Measurements from ENCODE around the gene CDCA7. TPM values are rescaled to one million over a fixed set of nuclear protein-coding genes. Genes with fewer than 3 reads are reported as not detected.
"Not testable (repeated sequence)": the region's sequence is repeated elsewhere in the genome, so short reads cannot be mapped to it uniquely, and the experiment has no call there.

Gene CDCA7
- total and polyA plus RNA-seq, 12 donors: 0.33 to 1.8 (median 1.0) TPM

GRCh38 chr2:173373290-173373689 is 18.6 kb downstream of the CDCA7 start:
- H3K4me3 ChIP-seq: no peak overlapping the region
- DNase-seq (no peak), ATAC-seq (no peak)
- peaks cover 0 to 10% (median 0%) of the 10 kb centered on the region in 9 donors for H3K4me1 ChIP-seq
- WGBS, 2 donors: 89 to 94% methylated on average over 2 of the region's 2 CpGs
- H3K27me3 ChIP-seq: no peaks in the 10 kb centered on the region
- H3K9me3 ChIP-seq: no peaks in the 10 kb centered on the region
- no peaks in the 10 kb centered on the region for H3K36me3 ChIP-seq
- TF ChIP-seq CTCF (IDR thresholded peaks at IDR 0.05): no peak
- intact Hi-C loops (cut with DNase I): no loop called here
- no peak overlapping the region for H3K27ac ChIP-seq

GRCh38 chr2:173374634-173375033 is 20.0 kb downstream of the CDCA7 start:
- intact Hi-C loops (cut with DNase I): no loop called here

GRCh38 chr2:173385534-173385933 is 30.9 kb downstream of the CDCA7 start:
- H3K9me3 ChIP-seq; ATAC-seq; intact Hi-C loops (cut with DNase I); H3K27me3 ChIP-seq; H3K27ac ChIP-seq; DNase-seq; H3K4me1 ChIP-seq; H3K36me3 ChIP-seq; H3K4me3 ChIP-seq: not testable (repeated sequence)
- WGBS, 2 donors: 97 to 98% methylated on average over 4 of the region's 4 CpGs

More at GRCh38 chr2:173374634-173375033, 20.0 kb downstream of the CDCA7 start:
- H3K9me3 ChIP-seq: no peaks in the 10 kb centered on the region
- peaks cover 0 to 10% (median 0%) of the 10 kb centered on the region in 9 donors for H3K4me1 ChIP-seq
- no peaks in the 10 kb centered on the region for H3K36me3 ChIP-seq
- H3K4me3 ChIP-seq: no peak overlapping the region
- peaks cover 0 to 4% (median 0%) of the 10 kb centered on the region in 7 donors for H3K27me3 ChIP-seq
- H3K27ac ChIP-seq: no peak overlapping the region
- 94 to 97% methylated on average over 3 of the region's 3 CpGs for WGBS, 2 donors
- TF ChIP-seq CTCF (IDR thresholded peaks at IDR 0.05): no peak
- no peak for ATAC-seq
- no peak for DNase-seq

- peaks cover 0 to under 1% (median 0%) of the 10 kb centered on the region in 7 donors for H3K27me3 ChIP-seq
- H3K4me3 ChIP-seq: no peak overlapping the region
- ATAC-seq: no peak
- intact Hi-C loops (cut with DNase I): no loop called here
- H3K9me3 ChIP-seq: peaks cover 0 to 7% (median 0%) of the 10 kb centered on the region in 11 donors
- no peaks in the 10 kb centered on the region for H3K4me1 ChIP-seq
- TF ChIP-seq CTCF (IDR thresholded peaks at IDR 0.05): no peak
- H3K36me3 ChIP-seq: no peaks in the 10 kb centered on the region
- 81 to 84% methylated on average over 18 of the region's 18 CpGs for WGBS, 2 donors
- no peak for DNase-seq
- no peak overlapping the region for H3K27ac ChIP-seq
Observed at GRCh38 chr2:173386021-173386737, 31.5 kb downstream of the CDCA7 start.

- no peak for TF ChIP-seq CTCF (IDR thresholded peaks at IDR 0.05)
- ATAC-seq: no peak
- intact Hi-C loops (cut with DNase I): no loop called here
Observed at GRCh38 chr2:173386738-173387065, 32.0 kb downstream of the CDCA7 start.

More at GRCh38 chr2:173386738-173387065, 32.0 kb downstream of the CDCA7 start:
- no peaks in the 10 kb centered on the region for H3K4me1 ChIP-seq
- no peak for DNase-seq
- peaks cover 0 to 7% (median 0%) of the 10 kb centered on the region in 11 donors for H3K9me3 ChIP-seq
- peaks cover 0 to 3% (median 0%) of the 10 kb centered on the region in 7 donors for H3K27me3 ChIP-seq
- no peak overlapping the region for H3K27ac ChIP-seq
- no peaks in the 10 kb centered on the region for H3K36me3 ChIP-seq
- H3K4me3 ChIP-seq: no peak overlapping the region
- WGBS, 2 donors: 86 to 88% methylated on average over 10 of the region's 10 CpGs
